HEK293 (cell line): ENCODE data around the gene ARF3.
A peak's percentile ranks its signal among the peaks of the same experiment; 100 is the strongest.

ENCODE experiments used
- CTCF ChIA-PET: fragments of 350-600 bp; formaldehyde crosslinking; extraction: SDS; loops from one replicate; lab custom pipeline; 2021; ENCODE audit warnings: antibody characterized with exemption; lab: Yijun Ruan, JAX
- POLR2A ChIA-PET: fragments of 300-600 bp; formaldehyde crosslinking; extraction: SDS; loops from one replicate; lab custom pipeline; 2020; ENCODE audit warnings: antibody characterized with exemption, inconsistent platforms; lab: Yijun Ruan, JAX
- H3K27ac ChIP-seq: fragments of 200-500 bp; sonication (Bioruptor generic); 2 replicates; pipeline ENCODE4 v1.5.1; 2014; ENCODE audit warnings: low read depth, low read length, control low read depth, inconsistent platforms; ENCODE audit errors: extremely low read depth
- H3K36me3 ChIP-seq, 2 experiments: fragments of 200-500 bp in 1 of 2; sonication (Bioruptor generic) in 1 of 2; 1 replicate in 1 of 2; 2 replicates in 1 of 2; pipeline ENCODE4 v1.5.1; 2014 to 2017; ENCODE audit warnings: inconsistent platforms in 2 of 2, low read length in 2 of 2; ENCODE audit not compliant: control insufficient read depth in 2 of 2, insufficient read depth in 1 of 2
- H3K4me1 ChIP-seq: fragments of 200-500 bp; sonication (Bioruptor generic); 2 replicates; pipeline ENCODE4 v1.5.1; 2014; ENCODE audit warnings: mild to moderate bottlenecking, low read length, inconsistent platforms; ENCODE audit not compliant: control insufficient read depth, insufficient read depth
- H3K4me3 ChIP-seq: 2 replicates; pipeline ENCODE4 v1.5.1; 2011; ENCODE audit warnings: low read depth, mild to moderate bottlenecking, control low read depth, low read length, moderate library complexity
- H3K9me3 ChIP-seq: fragments of 200-500 bp; sonication (Bioruptor generic); 2 replicates; pipeline ENCODE4 v1.5.1; 2014; ENCODE audit warnings: low read depth, low read length, inconsistent platforms; ENCODE audit not compliant: control insufficient read depth, insufficient read depth
- KLF16 ChIP-seq: fragments of 450-650 bp; formaldehyde crosslinking; IDR thresholded peaks from 2 replicates; pipeline ENCODE4 v1.5.1; 2017; ENCODE audit warnings: missing biosample characterization, missing genetic modification characterization
- MYNN ChIP-seq: fragments of 450-650 bp; formaldehyde crosslinking; IDR thresholded peaks from 2 replicates; pipeline ENCODE4 v1.5.1; 2016; ENCODE audit warnings: missing biosample characterization, missing genetic modification characterization, borderline replicate concordance
- SCRT2 ChIP-seq: fragments of 450-650 bp; formaldehyde crosslinking; IDR thresholded peaks from 2 replicates; pipeline ENCODE4 v1.5.1; 2016; ENCODE audit warnings: missing biosample characterization, missing genetic modification characterization
- SP2 ChIP-seq: fragments of 450-650 bp; formaldehyde crosslinking; IDR thresholded peaks from 2 replicates; pipeline ENCODE4 v1.5.1; 2016; ENCODE audit warnings: missing biosample characterization, missing genetic modification characterization
- TCF7L2 ChIP-seq: IDR thresholded peaks from 2 replicates; pipeline ENCODE4 v1.6.1; 2011; ENCODE audit warnings: low read depth, mild to moderate bottlenecking, inconsistent platforms, low read length, moderate library complexity, borderline replicate concordance
- ZBTB10 ChIP-seq: fragments of 450-650 bp; formaldehyde crosslinking; IDR thresholded peaks from 2 replicates; pipeline ENCODE4 v1.5.1; 2016; ENCODE audit warnings: missing biosample characterization, missing genetic modification characterization
- ZBTB17 ChIP-seq: fragments of 450-650 bp; formaldehyde crosslinking; IDR thresholded peaks from 2 replicates; pipeline ENCODE4 v1.5.1; 2016; ENCODE audit warnings: missing biosample characterization, missing genetic modification characterization
- ZBTB48 ChIP-seq: fragments of 450-650 bp; formaldehyde crosslinking; IDR thresholded peaks from 2 replicates; pipeline ENCODE4 v1.5.1; 2016; ENCODE audit warnings: missing biosample characterization, missing genetic modification characterization
- ZNF10 ChIP-seq: fragments of 450-650 bp; formaldehyde crosslinking; IDR thresholded peaks from 2 replicates; pipeline ENCODE4 v1.5.1; 2017; ENCODE audit warnings: missing biosample characterization, missing genetic modification characterization
- ZNF211 ChIP-seq: fragments of 450-650 bp; formaldehyde crosslinking; IDR thresholded peaks from 2 replicates; pipeline ENCODE4 v1.5.1; 2016; ENCODE audit warnings: low read depth, missing biosample characterization, missing genetic modification characterization
- ZNF23 ChIP-seq: fragments of 450-650 bp; formaldehyde crosslinking; IDR thresholded peaks from 2 replicates; pipeline ENCODE4 v1.5.1; 2016; ENCODE audit warnings: missing biosample characterization, missing genetic modification characterization, borderline replicate concordance
- ZNF248 ChIP-seq: fragments of 450-650 bp; formaldehyde crosslinking; IDR thresholded peaks from 2 replicates; pipeline ENCODE4 v1.5.1; 2017; ENCODE audit warnings: missing biosample characterization, missing genetic modification characterization
- ZNF280D ChIP-seq: fragments of 450-650 bp; formaldehyde crosslinking; IDR thresholded peaks from 2 replicates; pipeline ENCODE4 v1.5.1; 2016; ENCODE audit warnings: missing biosample characterization, missing genetic modification characterization
- ZNF350 ChIP-seq: fragments of 450-650 bp; formaldehyde crosslinking; IDR thresholded peaks from 2 replicates; pipeline ENCODE4 v1.5.0; 2017; ENCODE audit warnings: missing biosample characterization, mild to moderate bottlenecking, missing genetic modification characterization
- ZNF391 ChIP-seq: fragments of 450-650 bp; formaldehyde crosslinking; IDR thresholded peaks from 2 replicates; pipeline ENCODE4 v1.5.1; 2016; ENCODE audit warnings: low read depth, missing biosample characterization, missing genetic modification characterization, borderline replicate concordance
- ZNF580 ChIP-seq: fragments of 450-650 bp; formaldehyde crosslinking; IDR thresholded peaks from 2 replicates; pipeline ENCODE4 v1.5.1; 2016; ENCODE audit warnings: missing biosample characterization, missing genetic modification characterization
- ZNF623 ChIP-seq: fragments of 450-650 bp; formaldehyde crosslinking; IDR thresholded peaks from 2 replicates; pipeline ENCODE4 v1.5.1; 2016; ENCODE audit warnings: missing biosample characterization, missing genetic modification characterization
- ZNF629 ChIP-seq: fragments of 450-650 bp; formaldehyde crosslinking; IDR thresholded peaks from 2 replicates; pipeline ENCODE4 v1.5.1; 2017; ENCODE audit warnings: missing biosample characterization, missing genetic modification characterization
- ZNF692 ChIP-seq: fragments of 450-650 bp; formaldehyde crosslinking; IDR thresholded peaks from 2 replicates; pipeline ENCODE4 v1.5.1; 2016; ENCODE audit warnings: missing biosample characterization, missing genetic modification characterization
- ZSCAN18 ChIP-seq: fragments of 450-650 bp; formaldehyde crosslinking; IDR thresholded peaks from 2 replicates; pipeline ENCODE4 v1.5.1; 2016; ENCODE audit warnings: missing biosample characterization, missing genetic modification characterization
- ZSCAN23 ChIP-seq: fragments of 450-650 bp; formaldehyde crosslinking; IDR thresholded peaks from 2 replicates; pipeline ENCODE4 v1.5.1; 2016; ENCODE audit warnings: missing biosample characterization, missing genetic modification characterization

ARF3 gene

GRCh38 chr12:48982397-48983080 lies 25.3 kb upstream of the ARF3 start:
- Histone ChIP-seq H3K4me1 (no peaks in the 10 kb centered on the region; the same call in 1 of the 2 replicates), H3K9me3 (no peaks in the 10 kb centered on the region), H3K36me3 (no peaks in the 10 kb centered on the region), H3K27ac (no peak overlapping the region), H3K4me3 (no peak overlapping the region)
- no peak for TF ChIP-seq ZNF10 (tag by site-specific recombination)
- no peak for TF ChIP-seq ZNF629 (tag by site-specific recombination)
- TF ChIP-seq SP2 (tag by site-specific recombination), result no peak
- no peak for TF ChIP-seq ZNF580 (tag by site-specific recombination)
- no peak for TF ChIP-seq ZNF280D
- no peak for TF ChIP-seq MYNN (tag by site-specific recombination)
- no peak for TF ChIP-seq SCRT2 (tag by site-specific recombination)
- no peak for TF ChIP-seq ZNF391 (tag by site-specific recombination)
- no peak for TF ChIP-seq ZBTB48 (tag by site-specific recombination)
- no peak for TF ChIP-seq ZNF211
- no peak for TF ChIP-seq TCF7L2
- no peak for TF ChIP-seq ZBTB10
- TF ChIP-seq ZBTB17 (tag by site-specific recombination), result no peak
- no peak for TF ChIP-seq KLF16 (tag by site-specific recombination)
- no peak for TF ChIP-seq ZNF692 (tag by site-specific recombination)
- TF ChIP-seq ZNF350, result no peak
- TF ChIP-seq ZNF248 (tag by site-specific recombination), result no peak
- ChIA-PET POLR2A (interaction anchor here (0.5 to 0.9 kb wide), 2 partner anchors 131 to 1160 kb away, joined by 3 to 5 read pairs; partner anchors contain the start of gene DDX23), CTCF (interaction anchor here (0.6 to 1.5 kb wide), 9 partner anchors 8 to 132 kb away, joined by 3 to 8 read pairs (median 3); partner anchors contain the start of gene ARF3)

- POLR2A ChIA-PET, result interaction anchor here (0.5 to 0.9 kb wide), 2 partner anchors 130 to 1160 kb away, joined by 3 to 5 read pairs; partner anchors contain the start of gene DDX23
- H3K27ac ChIP-seq, result no peak overlapping the region
- TF ChIP-seq ZSCAN23 (no peak), SCRT2 (tag by site-specific recombination) (peak; percentile 59), ZSCAN18 (tag by site-specific recombination) (no peak), ZNF623 (tag by site-specific recombination) (no peak), ZNF23 (no peak)
- TF ChIP-seq, all 188 proteins: peak for 1
- no peaks in the 10 kb centered on the region; the same call in 1 of the 2 replicates for H3K4me1 ChIP-seq
- no peak overlapping the region for H3K4me3 ChIP-seq
- H3K36me3 ChIP-seq, result no peaks in the 10 kb centered on the region
- CTCF ChIA-PET, result interaction anchor here (0.9 to 1.4 kb wide), 2 partner anchors 46 to 129 kb away, joined by 4 to 8 read pairs; no protein-coding TSS in a partner anchor
- no peaks in the 10 kb centered on the region for H3K9me3 ChIP-seq
These were observed 24.5 kb upstream of the ARF3 start for GRCh38 chr12:48981757-48982157.
